SK-N-MC (cell line): ENCODE data around the gene COQ8A.
"Not testable (repeated sequence)": the region's sequence is repeated elsewhere in the genome, so short reads cannot be mapped to it uniquely, and the experiment has no call there.

ENCODE experiments used
- DNase-seq: peaks from one replicate; pipeline ENCODE4 v3.0.0-alpha.2; 2011; ENCODE audit warnings: low read depth, low spot score
- H3K27ac ChIP-seq: fragments of 200-600 bp; sonication (generic); 2 replicates; pipeline ENCODE4 v1.5.1; 2016; ENCODE audit warnings: mixed run types
- H3K36me3 ChIP-seq: fragments of 200-600 bp; sonication (generic); 2 replicates; pipeline ENCODE4 v1.6.1; 2017; ENCODE audit warnings: antibody characterized with exemption, low read length, mixed read lengths; ENCODE audit not compliant: insufficient read depth
- H3K4me3 ChIP-seq: fragments of 200-600 bp; sonication (generic); 2 replicates; pipeline ENCODE4 v1.5.1; 2016
- H3K9ac ChIP-seq: fragments of 200-600 bp; sonication (generic); 2 replicates; pipeline ENCODE4 v1.8.0; 2017; ENCODE audit warnings: mixed run types, mixed read lengths; ENCODE audit not compliant: insufficient read length
- H3K9me3 ChIP-seq: fragments of 200-600 bp; sonication (generic); 2 replicates; pipeline ENCODE4 v1.6.1; 2017; ENCODE audit warnings: low read depth, mild to moderate bottlenecking, antibody characterized with exemption, low read length, moderate library complexity, mixed read lengths
- EZH2 ChIP-seq: fragments of 200-600 bp; sonication (generic); IDR thresholded peaks from one replicate; pipeline ENCODE4 v1.6.1; 2017; ENCODE audit warnings: antibody characterized with exemption
- FOXP2 ChIP-seq: optimal IDR thresholded peaks from 2 replicates; pipeline ENCODE3; 2011; ENCODE audit warnings: mild to moderate bottlenecking, moderate library complexity; ENCODE audit not compliant: insufficient read depth; ENCODE audit errors: extremely low read length, control extremely low read depth
- POLR2AphosphoS5 ChIP-seq: IDR thresholded peaks from 2 replicates; pipeline ENCODE4 v1.6.1; 2012; ENCODE audit warnings: mild to moderate bottlenecking, low read depth, low read length, borderline replicate concordance

Gene COQ8A

GRCh38 chr1:226952118-226952441 is 12.0 kb downstream of the COQ8A start:
- H3K9me3 ChIP-seq = no peaks in the 10 kb centered on the region
- no peak overlapping the region for H3K4me3 ChIP-seq
- TF ChIP-seq FOXP2 (no peak), POLR2AphosphoS5 (no peak), EZH2 (no peak)
- DNase-seq = no peak
- H3K36me3 ChIP-seq = no peaks in the 10 kb centered on the region
- no peak overlapping the region for H3K9ac ChIP-seq
- no peak overlapping the region for H3K27ac ChIP-seq

- H3K27ac ChIP-seq = no peak overlapping the region
- H3K4me3 ChIP-seq = no peak overlapping the region
- H3K9ac ChIP-seq = no peak overlapping the region
- TF ChIP-seq POLR2AphosphoS5 = no peak
- no peak for TF ChIP-seq FOXP2
- TF ChIP-seq EZH2 = no peak
- H3K9me3 ChIP-seq = no peaks in the 10 kb centered on the region
- no peak for DNase-seq
- no peaks in the 10 kb centered on the region for H3K36me3 ChIP-seq
Observed at GRCh38 chr1:226953175-226953800, 13.2 kb downstream of the COQ8A start.

DNA sequence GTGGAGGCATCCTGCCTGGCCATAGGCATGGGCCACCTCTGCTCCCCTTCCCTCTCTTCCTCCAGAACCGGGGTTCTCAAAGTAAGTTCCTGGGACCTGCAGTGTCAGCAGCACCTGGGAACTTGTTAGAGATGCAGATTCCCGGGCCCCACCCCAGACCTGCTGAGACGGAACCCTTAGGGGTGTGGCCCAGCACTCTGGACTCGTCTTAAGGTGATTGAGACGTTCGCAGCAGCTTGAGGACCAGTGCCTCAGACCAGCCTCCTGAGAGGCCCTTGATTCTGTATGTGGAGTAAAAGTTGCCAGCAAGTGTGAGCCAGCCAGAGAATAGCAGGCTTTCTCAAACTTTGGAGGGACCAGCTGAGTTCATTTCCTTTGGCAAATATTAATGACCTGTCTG is 14.2 kb downstream of the COQ8A start:
- DNase-seq = no peak
- H3K9me3 ChIP-seq = no peaks in the 10 kb centered on the region
- H3K4me3 ChIP-seq = no peak overlapping the region
- no peak overlapping the region for H3K27ac ChIP-seq
- H3K36me3 ChIP-seq = no peaks in the 10 kb centered on the region
- no peak overlapping the region for H3K9ac ChIP-seq
- no peak for TF ChIP-seq FOXP2
- TF ChIP-seq POLR2AphosphoS5 = no peak
- no peak for TF ChIP-seq EZH2

- no peak overlapping the region for H3K27ac ChIP-seq
- no peak overlapping the region for H3K4me3 ChIP-seq
- H3K9ac ChIP-seq = no peak overlapping the region
- no peak for DNase-seq
- TF ChIP-seq FOXP2 = no peak
- no peak for TF ChIP-seq EZH2
- TF ChIP-seq POLR2AphosphoS5 = no peak
- H3K9me3 ChIP-seq = no peaks in the 10 kb centered on the region
- no peaks in the 10 kb centered on the region for H3K36me3 ChIP-seq
Observed at GRCh38 chr1:226954777-226955176, 14.7 kb downstream of the COQ8A start.

- not testable (repeated sequence) for H3K4me3 ChIP-seq, H3K9me3 ChIP-seq, DNase-seq
Observed at GRCh38 chr1:226955857-226956256, 15.8 kb downstream of the COQ8A start.

GRCh38 chr1:226956942-226957713 is 17.0 kb downstream of the COQ8A start:
- no peaks in the 10 kb centered on the region for H3K9me3 ChIP-seq

More at GRCh38 chr1:226955857-226956256, 15.8 kb downstream of the COQ8A start:
- not testable (repeated sequence) for H3K9ac ChIP-seq, H3K36me3 ChIP-seq, H3K27ac ChIP-seq

DNA sequence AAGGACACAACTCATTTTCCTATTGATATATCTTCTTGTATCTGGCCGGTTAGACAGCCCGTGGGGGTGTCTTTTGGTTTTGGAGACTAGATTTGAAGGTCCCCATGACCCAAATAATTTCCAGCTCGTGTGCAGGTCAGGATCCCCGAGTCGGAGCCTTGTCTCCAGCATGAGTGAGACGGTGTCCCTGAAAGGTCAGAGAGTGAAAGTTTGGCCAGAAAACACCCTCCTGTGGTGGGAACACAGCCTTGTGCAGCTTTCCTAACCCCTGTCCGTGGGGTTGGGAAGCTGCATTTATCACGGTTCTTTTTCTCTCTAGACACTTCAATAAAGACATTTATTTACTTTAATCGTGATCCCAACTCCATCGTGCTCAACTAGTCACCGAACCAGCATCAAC is 17.6 kb downstream of the COQ8A start:
- DNase-seq = no peak
- Histone ChIP-seq H3K9me3 (no peaks in the 10 kb centered on the region), H3K9ac (no peak overlapping the region), H3K4me3 (no peak overlapping the region), H3K36me3 (no peaks in the 10 kb centered on the region), H3K27ac (no peak overlapping the region)
- TF ChIP-seq FOXP2 (no peak), EZH2 (no peak), POLR2AphosphoS5 (no peak)

More at GRCh38 chr1:226956942-226957713, 17.0 kb downstream of the COQ8A start:
- H3K36me3 ChIP-seq = no peaks in the 10 kb centered on the region
- DNase-seq = no peak
- H3K27ac ChIP-seq = no peak overlapping the region
- TF ChIP-seq EZH2 = no peak
- no peak for TF ChIP-seq FOXP2
- TF ChIP-seq POLR2AphosphoS5 = no peak
- H3K4me3 ChIP-seq = no peak overlapping the region
- no peak overlapping the region for H3K9ac ChIP-seq

DNA sequence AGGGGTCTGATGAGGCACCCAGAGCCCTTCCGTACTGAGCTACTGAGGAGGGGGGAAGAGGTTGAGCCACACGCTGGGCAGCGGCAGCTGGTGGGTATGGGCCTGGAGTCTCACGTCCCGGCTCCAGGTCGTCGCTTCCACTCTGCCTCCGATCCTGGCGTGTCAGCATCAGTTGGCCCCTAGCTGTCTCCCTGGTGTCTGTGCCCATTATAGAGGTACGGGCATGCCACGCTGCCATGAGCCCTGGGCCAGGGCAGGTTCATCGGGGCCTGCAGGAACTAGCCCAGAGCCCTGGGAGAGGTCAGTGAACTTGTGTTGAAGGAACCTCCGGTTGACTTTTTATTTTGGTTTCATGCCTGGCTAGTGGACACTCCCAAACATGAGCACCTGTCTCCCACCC is 18.2 kb downstream of the COQ8A start:
- no peaks in the 10 kb centered on the region for H3K36me3 ChIP-seq
- H3K27ac ChIP-seq = no peak overlapping the region
- H3K9me3 ChIP-seq = no peaks in the 10 kb centered on the region
- H3K4me3 ChIP-seq = no peak overlapping the region
- DNase-seq = no peak
- no peak overlapping the region for H3K9ac ChIP-seq
- TF ChIP-seq EZH2 (no peak), FOXP2 (no peak), POLR2AphosphoS5 (no peak)

GRCh38 chr1:226960256-226960655 is 20.2 kb downstream of the COQ8A start:
- no peaks in the 10 kb centered on the region for H3K9me3 ChIP-seq
- no peak for TF ChIP-seq EZH2
- no peak for TF ChIP-seq FOXP2
- no peak for TF ChIP-seq POLR2AphosphoS5
- no peak for DNase-seq

More at GRCh38 chr1:226960256-226960655, 20.2 kb downstream of the COQ8A start:
- Histone ChIP-seq H3K9ac (no peak overlapping the region), H3K36me3 (no peaks in the 10 kb centered on the region), H3K4me3 (no peak overlapping the region), H3K27ac (no peak overlapping the region)
